ENCODE data around the gene TNPO1. TPM values are rescaled to one million over a fixed set of nuclear protein-coding genes. Genes with fewer than 3 reads are reported as not detected.

Gene TNPO1
- total and polyA plus RNA-seq, 12 donors = 5.3 to 78.0 (median 67.5) TPM

GRCh38 chr5:72857396-72857795, 40.9 kb downstream of the TNPO1 start:
- Histone ChIP-seq H3K36me3 (peaks cover 0 to 100% (median 22%) of the 10 kb centered on the region in 9 donors), H3K27me3 (no peaks in the 10 kb centered on the region), H3K27ac (no peak overlapping the region), H3K4me1 (peaks cover 2 to 64% (median 50%) of the 10 kb centered on the region in 9 donors), H3K9me3 (no peaks in the 10 kb centered on the region), H3K4me3 (no peak overlapping the region)
- no peak for ATAC-seq
- no peak for DNase-seq
- intact Hi-C loops (cut with DNase I) = no loop called here
- no peak for TF ChIP-seq CTCF (IDR thresholded peaks at IDR 0.05)
- 51 to 56% methylated on average over 5 of the region's 5 CpGs for WGBS, 2 donors

- no peak for DNase-seq
- H3K36me3 ChIP-seq = peaks cover 0 to 100% (median 31%) of the 10 kb centered on the region in 9 donors
- no peak for ATAC-seq
- H3K4me3 ChIP-seq = no peak overlapping the region
- peaks cover 0 to 52% (median 41%) of the 10 kb centered on the region in 9 donors for H3K4me1 ChIP-seq
- H3K27ac ChIP-seq = no peak overlapping the region
- TF ChIP-seq CTCF (IDR thresholded peaks at IDR 0.05) = no peak
- 56 to 59% methylated on average over 1 of the region's 1 CpG for WGBS, 2 donors
- no peaks in the 10 kb centered on the region for H3K27me3 ChIP-seq
- H3K9me3 ChIP-seq = no peaks in the 10 kb centered on the region
- intact Hi-C loops (cut with DNase I) = no loop called here
These were observed 42.7 kb downstream of the TNPO1 start for GRCh38 chr5:72859127-72859526.

GRCh38 chr5:72860499-72860898, 44.0 kb downstream of the TNPO1 start:
- peaks cover 0 to 100% (median 34%) of the 10 kb centered on the region in 9 donors for H3K36me3 ChIP-seq
- WGBS, 2 donors = 44 to 56% methylated on average over 4 of the region's 4 CpGs
- DNase-seq (no peak), ATAC-seq (peak in 6 of 8 donors; percentile 58 to 87 (median 82))
- H3K27me3 ChIP-seq = no peaks in the 10 kb centered on the region
- intact Hi-C loops (cut with DNase I) = no loop called here
- H3K4me1 ChIP-seq = peaks cover 0 to 49% (median 40%) of the 10 kb centered on the region in 9 donors
- H3K27ac ChIP-seq = peak overlapping the region in 6 of 10 donors; percentile 14 to 57 (median 42)
- H3K9me3 ChIP-seq = no peaks in the 10 kb centered on the region
- no peak overlapping the region for H3K4me3 ChIP-seq
- no peak for TF ChIP-seq CTCF (IDR thresholded peaks at IDR 0.05)

- no peak for TF ChIP-seq CTCF (IDR thresholded peaks at IDR 0.05)
- no peaks in the 10 kb centered on the region for H3K9me3 ChIP-seq
- no peaks in the 10 kb centered on the region for H3K27me3 ChIP-seq
- no peak overlapping the region for H3K27ac ChIP-seq
- no peak for DNase-seq
- 33 to 35% methylated on average over 1 of the region's 1 CpG for WGBS, 2 donors
- intact Hi-C loops (cut with DNase I) = no loop called here
- H3K4me1 ChIP-seq = peaks cover 0 to 13% (median 7%) of the 10 kb centered on the region in 9 donors
- H3K4me3 ChIP-seq = no peak overlapping the region
- ATAC-seq = peak in 2 of 8 donors; percentile 27 to 64
- H3K36me3 ChIP-seq = peaks cover 0 to 100% (median 47%) of the 10 kb centered on the region in 9 donors
These were observed 55.0 kb downstream of the TNPO1 start for GRCh38 chr5:72871366-72872024.

Data from heart right ventricle (tissue), 16 donors.